ENCODE results near the gene HMOX2. TPM values are rescaled to one million over a fixed set of nuclear protein-coding genes. Genes with fewer than 3 reads are reported as not detected.

The HMOX2 gene
- total and polyA plus RNA-seq, 12 donors = 58.4 to 251 (median 85.3) TPM

GRCh38 chr16:4517812-4518680, 41.8 kb downstream of the HMOX2 start:
- Histone ChIP-seq H3K36me3 (peaks cover 0 to 12% (median 0%) of the 10 kb centered on the region in 9 donors), H3K27ac (peak overlapping the region in 1 of 10 donors; percentile 5), H3K4me1 (peaks cover 22 to 65% (median 50%) of the 10 kb centered on the region in 9 donors), H3K27me3 (no peaks in the 10 kb centered on the region), H3K9me3 (no peaks in the 10 kb centered on the region), H3K4me3 (no peak overlapping the region)
- 59 to 63% methylated on average over 12 of the region's 12 CpGs for WGBS, 2 donors
- intact Hi-C loops (cut with DNase I) = loop anchor here in 4 of 10 donors (5.0 to 10.0 kb wide), 4 partner anchors 67 to 437 kb away; partner anchors contain the start of gene SEC14L5 (in 2 of the 4)
- peak in 3 of 8 donors; percentile 8 to 24 (median 19) for ATAC-seq
- DNase-seq = no peak
- TF ChIP-seq CTCF (IDR thresholded peaks at IDR 0.05) = peak; percentile 32 to 66 (median 56)

- intact Hi-C loops (cut with DNase I) = loop anchor here in 4 of 10 donors (5.0 to 10.0 kb wide), 4 partner anchors 65 to 435 kb away; partner anchors contain the start of gene SEC14L5 (in 2 of the 4)
- 89% methylated on average over 15 of the region's 15 CpGs for WGBS, 2 donors
- Histone ChIP-seq H3K4me3 (no peak overlapping the region), H3K4me1 (peaks cover 8 to 65% (median 50%) of the 10 kb centered on the region in 9 donors), H3K27ac (no peak overlapping the region), H3K9me3 (no peaks in the 10 kb centered on the region), H3K27me3 (no peaks in the 10 kb centered on the region), H3K36me3 (no peaks in the 10 kb centered on the region)
- DNase-seq (no peak), ATAC-seq (no peak)
- TF ChIP-seq CTCF (IDR thresholded peaks at IDR 0.05) = no peak
Observed at GRCh38 chr16:4519274-4520058, 43.3 kb downstream of the HMOX2 start.

- Histone ChIP-seq H3K36me3 (no peaks in the 10 kb centered on the region), H3K4me1 (peaks cover 8 to 65% (median 49%) of the 10 kb centered on the region in 9 donors), H3K27ac (no peak overlapping the region), H3K27me3 (no peaks in the 10 kb centered on the region), H3K9me3 (no peaks in the 10 kb centered on the region), H3K4me3 (no peak overlapping the region)
- intact Hi-C loops (cut with DNase I) = no loop called here
- no peak for ATAC-seq
- 85 to 86% methylated on average over 7 of the region's 7 CpGs for WGBS, 2 donors
- no peak for DNase-seq
- TF ChIP-seq CTCF (IDR thresholded peaks at IDR 0.05) = no peak
Observed at GRCh38 chr16:4520913-4521312, 44.7 kb downstream of the HMOX2 start.

- intact Hi-C loops (cut with DNase I) = no loop called here
- Histone ChIP-seq H3K36me3 (no peaks in the 10 kb centered on the region), H3K9me3 (no peaks in the 10 kb centered on the region), H3K4me3 (no peak overlapping the region), H3K4me1 (peaks cover 8 to 65% (median 47%) of the 10 kb centered on the region in 9 donors), H3K27ac (peak overlapping the region in 5 of 10 donors; percentile 16 to 53 (median 28)), H3K27me3 (no peaks in the 10 kb centered on the region)
- DNase-seq (peak in 1 of 2 donors; percentile 46), ATAC-seq (peak in 4 of 8 donors; percentile 23 to 59 (median 34))
- TF ChIP-seq CTCF (IDR thresholded peaks at IDR 0.05) = no peak
- WGBS, 2 donors = 46 to 57% methylated on average over 8 of the region's 8 CpGs
Observed at GRCh38 chr16:4522051-4522581, 45.9 kb downstream of the HMOX2 start.
